GM19025 (cell line): ENCODE data around the gene ROBO2.

Experiments used
- ATAC-seq: cut with Tn5 transposase; IDR thresholded peaks from one replicate; pipeline ENCODE4 v1.9.1; 2021; ENCODE audit warnings: mild to moderate bottlenecking, low read depth, moderate library complexity; ENCODE audit not compliant: unreplicated experiment

ROBO2 gene

GRCh38 chr3:77320514-77320913 is 280.6 kb downstream of the ROBO2 start:
- no peak for ATAC-seq

GRCh38 chr3:77321646-77322045 is 281.7 kb downstream of the ROBO2 start:
- no peak for ATAC-seq

- no peak for ATAC-seq
Observed at GRCh38 chr3:77323626-77324025, 283.7 kb downstream of the ROBO2 start.

GRCh38 chr3:77324105-77324504 is 284.2 kb downstream of the ROBO2 start:
- ATAC-seq, result no peak

GRCh38 chr3:77325280-77325679 is 285.4 kb downstream of the ROBO2 start:
- ATAC-seq, result no peak

- no peak for ATAC-seq
Observed at GRCh38 chr3:77325702-77326101, 285.8 kb downstream of the ROBO2 start.

GRCh38 chr3:77326586-77326985 is 286.7 kb downstream of the ROBO2 start:
- ATAC-seq, result no peak

- no peak for ATAC-seq
Observed at GRCh38 chr3:77328690-77329089, 288.8 kb downstream of the ROBO2 start.

- ATAC-seq, result no peak
Observed at GRCh38 chr3:77329116-77329515, 289.2 kb downstream of the ROBO2 start.

GRCh38 chr3:77338195-77338594 is 298.3 kb downstream of the ROBO2 start:
- ATAC-seq, result no peak

GRCh38 chr3:77342027-77342426 is 302.1 kb downstream of the ROBO2 start:
- no peak for ATAC-seq

GRCh38 chr3:77342688-77343087 is 302.8 kb downstream of the ROBO2 start:
- ATAC-seq, result no peak

GRCh38 chr3:77345009-77345408 is 305.1 kb downstream of the ROBO2 start:
- ATAC-seq, result no peak

GRCh38 chr3:77348244-77348855 is 308.5 kb downstream of the ROBO2 start:
- ATAC-seq, result no peak

GRCh38 chr3:77354958-77355357 is 315.1 kb downstream of the ROBO2 start:
- ATAC-seq, result no peak

- no peak for ATAC-seq
Observed at GRCh38 chr3:77362936-77363335, 323.0 kb downstream of the ROBO2 start.

GRCh38 chr3:77365152-77365551 is 325.3 kb downstream of the ROBO2 start:
- no peak for ATAC-seq

- ATAC-seq, result no peak
Observed at GRCh38 chr3:77370413-77370812, 330.5 kb downstream of the ROBO2 start.

GRCh38 chr3:77372018-77372417 is 332.1 kb downstream of the ROBO2 start:
- no peak for ATAC-seq

GRCh38 chr3:77372634-77373346 is 332.9 kb downstream of the ROBO2 start:
- ATAC-seq, result no peak

- ATAC-seq, result no peak
Observed at GRCh38 chr3:77373619-77374018, 333.7 kb downstream of the ROBO2 start.

- no peak for ATAC-seq
Observed at GRCh38 chr3:77376511-77376910, 336.6 kb downstream of the ROBO2 start.
